H1 (cell line): ENCODE measurements around the gene NAV3. TPM values are rescaled to one million over a fixed set of nuclear protein-coding genes. Genes with fewer than 3 reads are reported as not detected.

Experiments used
- KDM4A ChIP-seq: IDR thresholded peaks from one replicate; pipeline ENCODE4 v1.7.1; 2012; ENCODE audit warnings: low read depth, mild to moderate bottlenecking, moderate library complexity, low read length, inconsistent platforms; ENCODE audit not compliant: severe bottlenecking
- polyA plus RNA-seq, 7 experiments: library from polyadenylated mRNA; depleted of rRNA in 3 of 7; stranded (reverse) in 5 of 7; unstranded in 2 of 7; fragments of >200 nt in 5 of 7; fragments of 200-250 nt in 2 of 7; gene quantifications; 1 replicate in 5 of 7; 2 replicates in 1 of 7; 4 replicates in 1 of 7; pipeline versions ENCODE4 v1.2.1 to v1.2.3, GENCODE V29; 2011 to 2013; ENCODE audit warnings: missing spikeins in 2 of 7, mixed read lengths in 2 of 7
- total RNA-seq: library from RNA; stranded (reverse); fragmentation: NEBNext Ultra II Directional; extraction: Animal tissue kit (Norgen Biotek cat#: 25700); gene quantifications from 2 replicates; pipeline ENCODE4 v1.2.1, GENCODE V29; 2021

NAV3 gene
- total and polyA plus RNA-seq, 2 of the 8 experiments (the other 6 are each of a cell fraction or from before 2014, with no cell fraction given) = 0.47 to 5.0 TPM

- no peak for TF ChIP-seq KDM4A
Observed at GRCh38 chr12:78057075-78057474, 226.4 kb downstream of the NAV3 start (continued).
